ENCODE measurements around the gene ARL15. TPM values are rescaled to one million over a fixed set of nuclear protein-coding genes. Genes with fewer than 3 reads are reported as not detected.

The ARL15 gene
- total and polyA plus RNA-seq, 9 of the 15 experiments (the other 6 are each of a cell fraction or from before 2014, with no cell fraction given): 18.5 to 80.4 (median 57.0) TPM

- TF ChIP-seq HCFC1 (IDR thresholded peaks at IDR 0.05; ENCODE audit: low read depth, low read length): no peak
- no peak for TF ChIP-seq NFE2L1 (tag; IDR thresholded peaks at IDR 0.05; ENCODE audit: borderline replicate concordance, low read depth)
- no peak for TF ChIP-seq SPI1 (IDR thresholded peaks at IDR 0.05; ENCODE audit: borderline replicate concordance, low read depth, low read length)
- no peak for TF ChIP-seq PRPF4 (IDR thresholded peaks at IDR 0.05; ENCODE audit: insufficient read depth, low read depth, low read length, poor library complexity, severe bottlenecking)
- no peak for TF ChIP-seq ZNF408 (CRISPR knock-in tag; IDR thresholded peaks at IDR 0.05; ENCODE audit: low read depth)
- TF ChIP-seq ZNF586 (CRISPR knock-in tag; conservative IDR thresholded peaks at IDR 0.05): no peak
- TF ChIP-seq ZBTB9 (CRISPR knock-in tag; IDR thresholded peaks at IDR 0.05): no peak
- TF ChIP-seq CHCHD3 (CRISPR knock-in tag; IDR thresholded peaks at IDR 0.05): no peak
- TF ChIP-seq ZNF253 (CRISPR knock-in tag; conservative IDR thresholded peaks at IDR 0.05): no peak
- TF ChIP-seq NFIC (IDR thresholded peaks at IDR 0.05): no peak
- no peak for TF ChIP-seq DMBX1 (CRISPR knock-in tag; IDR thresholded peaks at IDR 0.05; ENCODE audit: borderline replicate concordance)
- no peak for TF ChIP-seq BRF2 (IDR thresholded peaks at IDR 0.05; ENCODE audit: borderline replicate concordance, insufficient read depth, insufficient read length)
Measured at GRCh38 chr5:54073131-54073530, 237.2 kb downstream of the ARL15 start (continued).

Data from K562 (cell line).